Panc1 (cell line): ENCODE results near the gene ZNF333. TPM values are rescaled to one million over a fixed set of nuclear protein-coding genes. Genes with fewer than 3 reads are reported as not detected.

Experiments used
- ATAC-seq: fragments of 200-7000 bp; cut with Tn5 transposase; 2 replicates; pipeline ENCODE4 v1.9.1; 2020; ENCODE audit warnings: mild to moderate bottlenecking, moderate library complexity
- BruUV-seq: library from RNA; stranded (reverse); fragments of 400-500 nt; replicated peaks from 2 replicates; lab custom pipeline; 2021; lab: Mats Ljungman, UMichigan
- CTCF ChIA-PET: fragments of 300-600 bp; sonication (Branson Sonifier 250); formaldehyde crosslinking; loops from one replicate; lab custom pipeline; 2022; ENCODE audit warnings: antibody characterized with exemption; lab: Charles Lee
- POLR2A ChIA-PET: fragments of 300-600 bp; sonication (Branson Sonifier 250); formaldehyde crosslinking; loops from one replicate; lab custom pipeline; 2022; ENCODE audit warnings: antibody characterized with exemption; lab: Charles Lee
- DNase-seq: peaks from one replicate; pipeline ENCODE4 v3.0.0-alpha.2; 2010; ENCODE audit warnings: low read depth, low spot score
- H3K27ac ChIP-seq: 2 replicates; pipeline ENCODE4 v1.5.1; 2011; ENCODE audit warnings: mild to moderate bottlenecking, low read length, inconsistent platforms
- H3K27me3 ChIP-seq: fragments of 200-500 bp; sonication (Bioruptor generic); 2 replicates; pipeline ENCODE4 v1.6.0; 2014; ENCODE audit warnings: low read length, inconsistent platforms; ENCODE audit not compliant: control insufficient read depth, insufficient read depth
- H3K36me3 ChIP-seq: fragments of 200-500 bp; sonication (Bioruptor generic); 2 replicates; pipeline ENCODE4 v1.5.1; 2014; ENCODE audit warnings: inconsistent platforms, mild to moderate bottlenecking, low read length, moderate library complexity; ENCODE audit not compliant: control insufficient read depth, insufficient read depth
- H3K4me1 ChIP-seq: 2 replicates; pipeline ENCODE4 v1.5.1; 2011; ENCODE audit warnings: inconsistent platforms, mild to moderate bottlenecking, low read length, moderate library complexity; ENCODE audit not compliant: control insufficient read depth, insufficient read depth
- H3K4me3 ChIP-seq, 2 experiments: 2 replicates each; pipeline ENCODE4 v1.5.1; 2011 to 2012; ENCODE audit warnings: low read depth in 2 of 2, low read length in 2 of 2, mild to moderate bottlenecking in 2 of 2, inconsistent platforms in 1 of 2, moderate library complexity in 1 of 2
- H3K9me3 ChIP-seq: fragments of 200-500 bp; sonication (Bioruptor generic); 2 replicates; pipeline ENCODE4 v1.5.1; 2014; ENCODE audit warnings: low read depth, mild to moderate bottlenecking, inconsistent platforms, low read length, moderate library complexity; ENCODE audit not compliant: control insufficient read depth, insufficient read depth
- POLR2AphosphoS5 ChIP-seq: IDR thresholded peaks from 2 replicates; pipeline ENCODE4 v1.6.1; 2012; ENCODE audit warnings: mild to moderate bottlenecking, low read depth, low read length, moderate library complexity
- SIN3A ChIP-seq: IDR thresholded peaks from 2 replicates; pipeline ENCODE4 v1.6.1; 2012; ENCODE audit warnings: low read depth, mild to moderate bottlenecking, low read length, moderate library complexity, borderline replicate concordance; ENCODE audit not compliant: insufficient read depth
- TCF7L2 ChIP-seq: IDR thresholded peaks from 2 replicates; pipeline ENCODE4 v1.6.1; 2011; ENCODE audit warnings: mild to moderate bottlenecking, low read depth, low read length, inconsistent platforms
- in situ Hi-C: cut with HindIII; loops from 2 replicates; pipeline ENCODE4 v1.10.0; 2016; ENCODE audit warnings: low sequenced_read_pairs, low pct_unique_long_range_greater_than_20kb
- intact Hi-C: fragments of 100-400 bp; cut with micrococcal nuclease; formaldehyde crosslinking; loops from one replicate; pipeline ENCODE4 v1.10.0; 2022; ENCODE audit not compliant: unreplicated experiment
- total RNA-seq: library from RNA; stranded (reverse); gene quantifications from one replicate; pipeline ENCODE4 v1.2.1, GENCODE V29; 2021; ENCODE audit not compliant: unreplicated experiment
- TF ChIP-seq, protein P1 (sequence below), 2 experiments: IDR thresholded peaks; 2 replicates each; pipeline ENCODE4 v1.6.1; 2011 to 2012; ENCODE audit warnings: low read depth in 2 of 2, control low read depth in 1 of 2, low read length in 1 of 2, mild to moderate bottlenecking in 1 of 2, moderate library complexity in 1 of 2; ENCODE audit not compliant: insufficient read depth in 1 of 2
- TF ChIP-seq, protein P2 (sequence below): fragments of 450-650 bp; IDR thresholded peaks from 2 replicates; pipeline ENCODE4 v1.5.1; 2017; ENCODE audit warnings: mild to moderate bottlenecking

The ZNF333 gene
- total RNA-seq, 1 experiment from 2014 or later, result 9.2 TPM

DNA sequence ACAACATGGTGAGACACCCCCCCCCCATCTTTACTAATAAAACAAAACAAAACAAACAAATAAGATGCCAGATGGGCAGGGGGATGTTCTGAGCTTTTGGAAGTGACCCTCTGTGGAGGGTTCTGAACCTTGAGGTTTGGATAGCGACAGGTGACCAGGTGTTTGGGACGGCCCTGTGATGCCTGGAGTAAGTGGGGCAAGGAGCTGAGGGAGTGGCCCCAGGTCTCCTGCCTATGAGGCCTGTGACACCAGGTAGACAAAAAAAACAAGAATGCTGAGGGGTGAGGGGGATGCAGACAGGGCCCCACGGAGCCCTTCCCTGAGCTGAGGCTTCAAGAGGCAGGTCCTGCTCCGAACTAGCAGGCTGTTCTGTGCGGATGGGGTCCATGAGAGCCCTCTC, 79.4 kb downstream of the ZNF333 start:
- Histone ChIP-seq H3K27me3 (no peaks in the 10 kb centered on the region), H3K9me3 (no peaks in the 10 kb centered on the region), H3K27ac (no peak overlapping the region), H3K36me3 (no peaks in the 10 kb centered on the region), H3K4me3 (no peak overlapping the region), H3K4me1 (no peaks in the 10 kb centered on the region)
- BruUV-seq, result no TSS peak
- intact Hi-C loops, result no loop called here
- ChIA-PET POLR2A (no interaction called here), CTCF (no interaction called here)
- TF ChIP-seq, protein P1, sequence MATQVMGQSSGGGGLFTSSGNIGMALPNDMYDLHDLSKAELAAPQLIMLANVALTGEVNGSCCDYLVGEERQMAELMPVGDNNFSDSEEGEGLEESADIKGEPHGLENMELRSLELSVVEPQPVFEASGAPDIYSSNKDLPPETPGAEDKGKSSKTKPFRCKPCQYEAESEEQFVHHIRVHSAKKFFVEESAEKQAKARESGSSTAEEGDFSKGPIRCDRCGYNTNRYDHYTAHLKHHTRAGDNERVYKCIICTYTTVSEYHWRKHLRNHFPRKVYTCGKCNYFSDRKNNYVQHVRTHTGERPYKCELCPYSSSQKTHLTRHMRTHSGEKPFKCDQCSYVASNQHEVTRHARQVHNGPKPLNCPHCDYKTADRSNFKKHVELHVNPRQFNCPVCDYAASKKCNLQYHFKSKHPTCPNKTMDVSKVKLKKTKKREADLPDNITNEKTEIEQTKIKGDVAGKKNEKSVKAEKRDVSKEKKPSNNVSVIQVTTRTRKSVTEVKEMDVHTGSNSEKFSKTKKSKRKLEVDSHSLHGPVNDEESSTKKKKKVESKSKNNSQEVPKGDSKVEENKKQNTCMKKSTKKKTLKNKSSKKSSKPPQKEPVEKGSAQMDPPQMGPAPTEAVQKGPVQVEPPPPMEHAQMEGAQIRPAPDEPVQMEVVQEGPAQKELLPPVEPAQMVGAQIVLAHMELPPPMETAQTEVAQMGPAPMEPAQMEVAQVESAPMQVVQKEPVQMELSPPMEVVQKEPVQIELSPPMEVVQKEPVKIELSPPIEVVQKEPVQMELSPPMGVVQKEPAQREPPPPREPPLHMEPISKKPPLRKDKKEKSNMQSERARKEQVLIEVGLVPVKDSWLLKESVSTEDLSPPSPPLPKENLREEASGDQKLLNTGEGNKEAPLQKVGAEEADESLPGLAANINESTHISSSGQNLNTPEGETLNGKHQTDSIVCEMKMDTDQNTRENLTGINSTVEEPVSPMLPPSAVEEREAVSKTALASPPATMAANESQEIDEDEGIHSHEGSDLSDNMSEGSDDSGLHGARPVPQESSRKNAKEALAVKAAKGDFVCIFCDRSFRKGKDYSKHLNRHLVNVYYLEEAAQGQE (IDR thresholded peaks at IDR 0.05; ENCODE audit: insufficient read depth in 1 of 2, low read depth in 2 of 2, low read length in 1 of 2), result no peak
- no peak for TF ChIP-seq POLR2AphosphoS5
- no peak for TF ChIP-seq SIN3A
- TF ChIP-seq, protein P2, sequence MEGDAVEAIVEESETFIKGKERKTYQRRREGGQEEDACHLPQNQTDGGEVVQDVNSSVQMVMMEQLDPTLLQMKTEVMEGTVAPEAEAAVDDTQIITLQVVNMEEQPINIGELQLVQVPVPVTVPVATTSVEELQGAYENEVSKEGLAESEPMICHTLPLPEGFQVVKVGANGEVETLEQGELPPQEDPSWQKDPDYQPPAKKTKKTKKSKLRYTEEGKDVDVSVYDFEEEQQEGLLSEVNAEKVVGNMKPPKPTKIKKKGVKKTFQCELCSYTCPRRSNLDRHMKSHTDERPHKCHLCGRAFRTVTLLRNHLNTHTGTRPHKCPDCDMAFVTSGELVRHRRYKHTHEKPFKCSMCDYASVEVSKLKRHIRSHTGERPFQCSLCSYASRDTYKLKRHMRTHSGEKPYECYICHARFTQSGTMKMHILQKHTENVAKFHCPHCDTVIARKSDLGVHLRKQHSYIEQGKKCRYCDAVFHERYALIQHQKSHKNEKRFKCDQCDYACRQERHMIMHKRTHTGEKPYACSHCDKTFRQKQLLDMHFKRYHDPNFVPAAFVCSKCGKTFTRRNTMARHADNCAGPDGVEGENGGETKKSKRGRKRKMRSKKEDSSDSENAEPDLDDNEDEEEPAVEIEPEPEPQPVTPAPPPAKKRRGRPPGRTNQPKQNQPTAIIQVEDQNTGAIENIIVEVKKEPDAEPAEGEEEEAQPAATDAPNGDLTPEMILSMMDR, result no peak
- no peak for TF ChIP-seq TCF7L2
- DNase-seq (no peak), ATAC-seq (no peak)
- in situ Hi-C loops, result no loop called here

DNA sequence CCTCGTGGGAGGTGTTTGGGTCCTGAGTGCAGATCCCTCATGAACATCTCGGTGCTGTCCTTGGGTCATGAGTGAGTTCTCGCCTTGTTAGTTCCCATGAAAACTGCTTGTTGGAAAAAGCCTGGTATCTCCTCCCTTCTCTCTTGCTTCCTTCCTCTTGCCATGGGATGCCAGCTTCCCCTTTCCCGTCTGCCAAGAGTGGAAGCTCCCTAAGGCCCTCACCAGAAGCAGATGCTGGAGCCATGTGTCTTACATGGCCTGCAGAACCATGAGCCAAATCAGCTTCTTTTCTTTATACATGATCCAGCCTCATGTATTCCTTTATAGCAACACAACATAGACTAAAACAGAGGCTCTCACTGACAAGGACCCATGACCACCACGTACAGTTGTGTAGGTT, 80.3 kb downstream of the ZNF333 start:
- intact Hi-C loops, result no loop called here
- ChIA-PET CTCF (no interaction called here), POLR2A (no interaction called here)
- no peaks in the 10 kb centered on the region for H3K9me3 ChIP-seq
- TF ChIP-seq POLR2AphosphoS5 (no peak), TCF7L2 (no peak), SIN3A (no peak)
- TF ChIP-seq, protein P2, result no peak
- TF ChIP-seq, protein P1 (IDR thresholded peaks at IDR 0.05; ENCODE audit: insufficient read depth in 1 of 2, low read depth in 2 of 2, low read length in 1 of 2), result no peak
- no peaks in the 10 kb centered on the region for H3K4me1 ChIP-seq
- H3K4me3 ChIP-seq, result no peak overlapping the region
- in situ Hi-C loops, result no loop called here
- H3K27me3 ChIP-seq, result no peaks in the 10 kb centered on the region
- H3K36me3 ChIP-seq, result no peaks in the 10 kb centered on the region
- DNase-seq (no peak), ATAC-seq (no peak)
- no TSS peak for BruUV-seq
- H3K27ac ChIP-seq, result no peak overlapping the region
